ENCODE data around the gene ITPR2.
"Not testable (repeated sequence)": the region's sequence is repeated elsewhere in the genome, so short reads cannot be mapped to it uniquely, and the experiment has no call there.

The ITPR2 gene

DNA sequence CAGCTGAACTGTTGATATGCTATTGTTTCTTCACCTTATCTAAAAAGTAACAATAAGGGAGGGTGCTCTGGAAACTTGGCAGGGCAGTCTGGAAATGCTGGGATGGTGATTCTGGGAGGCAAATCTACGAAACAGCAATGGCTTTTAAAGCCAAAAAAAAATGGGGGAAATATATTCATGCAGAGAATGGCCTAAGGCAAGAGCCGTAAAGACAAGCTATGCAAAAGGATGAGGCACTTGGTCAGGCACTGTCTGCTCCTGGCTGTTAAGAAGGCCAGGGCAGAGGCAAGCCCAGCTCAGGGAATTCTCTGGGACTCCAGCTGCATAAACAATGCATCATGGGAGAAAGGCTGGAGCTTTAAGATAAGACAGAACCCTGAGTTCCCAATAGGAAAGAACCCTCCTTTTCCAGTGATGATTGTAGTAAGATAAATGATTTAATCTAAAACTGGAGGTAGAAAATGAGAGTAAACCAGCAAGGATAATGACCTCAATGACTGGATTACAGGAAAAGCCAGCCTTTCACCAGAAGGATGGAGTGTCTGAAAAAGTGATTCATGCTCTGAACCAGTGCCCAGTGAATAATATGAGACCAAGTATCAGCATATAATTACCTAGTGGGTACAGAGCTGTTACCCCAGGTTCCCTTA is 46.0 kb downstream of the ITPR2 start:
- DNase-seq (ENCODE audit: low spot score): no peak

DNA sequence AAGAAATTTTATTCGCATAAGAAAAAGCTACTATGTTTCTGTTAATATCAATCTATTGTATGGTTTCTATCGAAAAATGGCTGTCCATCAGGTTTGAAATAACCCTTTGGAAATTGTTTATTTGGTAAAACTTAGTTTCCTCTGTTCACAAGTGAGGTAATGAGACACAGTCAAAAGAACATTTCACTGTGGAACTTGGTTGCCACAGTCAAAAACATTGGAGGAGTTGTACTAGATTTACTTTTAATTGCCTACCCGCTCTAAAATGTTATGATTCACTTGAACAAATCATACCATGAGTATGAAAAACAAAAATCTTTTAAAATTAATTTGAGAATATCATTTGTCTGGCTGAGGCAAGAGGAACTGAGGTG is 46.5 kb downstream of the ITPR2 start:
- no peak for DNase-seq (ENCODE audit: low spot score)

DNA sequence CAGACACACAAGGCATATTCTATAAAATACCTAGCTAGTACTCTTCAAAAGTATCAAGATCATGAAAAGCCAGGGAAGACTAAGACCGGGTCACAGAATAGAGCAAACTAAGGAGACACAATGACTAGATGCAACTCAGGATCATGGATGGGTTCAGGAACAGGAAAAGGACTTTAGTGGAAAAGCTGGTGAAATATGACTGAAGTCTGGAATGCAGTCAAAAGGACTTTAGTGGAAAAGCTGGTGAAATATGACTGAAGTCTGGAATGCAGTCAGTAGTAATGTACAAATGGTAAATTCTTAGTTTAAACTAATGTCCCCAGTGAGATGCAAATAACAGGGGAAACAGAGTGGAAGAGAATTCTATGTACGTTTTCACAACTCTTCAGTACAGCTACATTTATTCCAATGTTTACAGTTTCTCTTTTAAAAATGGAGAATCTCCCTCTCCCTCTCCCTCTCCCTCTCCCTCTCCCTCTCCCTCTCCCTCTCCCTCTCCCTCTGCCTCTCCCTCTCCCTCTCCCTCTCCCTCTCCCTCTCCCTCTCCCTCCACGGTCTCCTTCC is 49.1 kb downstream of the ITPR2 start:
- not testable (repeated sequence) for DNase-seq (ENCODE audit: low spot score)

DNA sequence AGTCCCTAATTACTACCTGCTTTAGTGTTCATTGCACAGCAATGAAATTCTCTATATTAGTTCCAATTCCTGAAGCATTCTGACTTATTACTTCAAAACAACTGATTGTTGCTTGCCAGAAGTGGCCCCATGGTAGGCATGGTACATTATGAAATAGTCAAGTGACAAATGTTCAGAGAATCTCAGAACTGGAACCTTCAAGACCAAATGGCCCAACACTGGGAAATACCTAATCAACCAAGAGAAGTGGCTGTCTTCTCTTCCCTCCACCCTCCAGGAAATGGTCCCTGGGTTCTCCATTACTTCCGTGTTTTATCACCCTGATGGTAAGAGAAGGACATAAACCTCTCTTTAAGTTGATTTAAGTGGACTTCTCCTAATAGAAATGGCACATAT is 49.9 kb downstream of the ITPR2 start:
- DNase-seq (ENCODE audit: low spot score): no peak

DNA sequence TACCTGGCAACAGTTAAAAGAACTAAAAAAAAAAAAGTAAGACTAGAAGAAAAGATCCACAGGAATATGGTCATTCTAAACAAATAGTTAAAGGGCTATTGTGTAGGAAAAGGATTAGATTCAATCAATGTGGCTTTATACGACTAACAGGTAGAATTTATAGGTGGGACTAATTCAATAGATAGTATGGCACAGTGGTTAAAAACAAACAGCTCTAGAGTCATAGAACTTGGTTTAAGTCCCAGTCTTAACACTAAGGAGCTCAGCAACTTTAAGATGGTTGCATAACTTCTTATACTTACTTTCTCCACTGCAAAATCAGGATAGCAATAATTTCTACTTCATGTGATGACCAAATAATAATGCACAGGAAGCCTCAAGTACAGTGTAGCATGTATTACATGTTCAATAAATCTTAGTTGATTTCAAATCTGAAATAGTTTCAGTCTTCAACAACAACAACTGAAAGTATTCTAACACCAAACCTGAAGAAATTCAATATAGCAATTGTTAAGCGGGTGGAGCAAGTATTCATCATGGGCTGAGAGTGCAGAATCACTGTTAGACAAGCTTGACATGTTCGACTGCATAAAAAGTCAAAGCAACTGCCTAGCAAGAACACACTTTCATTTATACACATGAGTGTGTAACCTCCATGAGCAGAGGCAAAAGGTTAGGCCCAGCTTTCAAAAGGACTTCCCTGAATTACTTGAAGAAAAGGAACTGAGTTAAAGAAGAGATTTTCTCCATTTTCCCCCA is 50.4 kb downstream of the ITPR2 start:
- no peak for DNase-seq (ENCODE audit: low spot score)

DNA sequence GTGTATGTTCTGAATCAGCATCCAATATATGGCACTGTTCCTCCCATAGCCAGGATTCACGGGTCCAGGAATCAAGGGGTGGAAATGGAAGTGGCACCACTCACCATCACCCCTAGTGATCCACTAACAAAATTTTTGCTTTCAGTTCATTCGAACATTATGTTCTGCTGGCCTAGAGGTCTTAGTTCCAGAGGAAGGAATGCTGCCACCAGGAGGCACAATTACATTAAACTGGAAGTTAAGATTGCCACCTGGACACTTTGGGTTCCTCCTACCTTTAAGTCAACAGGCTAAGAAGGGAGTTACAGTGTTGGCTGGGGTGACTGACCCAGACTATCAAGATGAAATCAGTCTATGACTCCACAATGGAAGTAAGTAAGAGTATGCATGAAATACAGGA is 52.3 kb downstream of the ITPR2 start:
- DNase-seq (ENCODE audit: low spot score): not testable (repeated sequence)

DNA sequence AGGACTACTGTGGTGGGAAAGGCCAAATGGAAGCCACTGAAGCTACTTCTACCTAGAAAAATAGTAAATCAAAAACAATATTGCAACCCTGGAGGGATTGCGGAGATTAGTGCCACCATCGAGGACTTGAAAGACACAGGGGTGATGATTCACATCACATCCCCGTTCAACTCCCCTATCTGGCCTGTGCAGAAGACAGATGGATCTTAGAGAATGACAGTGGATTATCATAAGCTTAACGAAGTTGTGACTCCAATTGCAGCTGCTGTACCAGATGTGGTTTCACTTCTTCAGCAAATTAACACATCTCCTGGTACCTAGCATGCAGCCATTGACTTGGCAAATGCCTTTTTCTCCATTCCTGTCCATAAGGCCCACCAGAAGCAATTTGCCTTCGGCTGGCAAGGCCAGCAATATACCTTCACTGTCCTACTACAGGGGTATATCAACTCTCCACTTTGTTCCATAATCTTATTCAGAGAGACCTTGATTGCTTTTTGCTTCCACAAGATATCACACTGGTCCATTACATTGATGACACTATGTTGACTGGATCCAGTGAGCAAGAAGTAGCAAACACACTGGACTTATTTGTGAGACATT is 54.7 kb downstream of the ITPR2 start:
- DNase-seq (ENCODE audit: low spot score): not testable (repeated sequence)

DNA sequence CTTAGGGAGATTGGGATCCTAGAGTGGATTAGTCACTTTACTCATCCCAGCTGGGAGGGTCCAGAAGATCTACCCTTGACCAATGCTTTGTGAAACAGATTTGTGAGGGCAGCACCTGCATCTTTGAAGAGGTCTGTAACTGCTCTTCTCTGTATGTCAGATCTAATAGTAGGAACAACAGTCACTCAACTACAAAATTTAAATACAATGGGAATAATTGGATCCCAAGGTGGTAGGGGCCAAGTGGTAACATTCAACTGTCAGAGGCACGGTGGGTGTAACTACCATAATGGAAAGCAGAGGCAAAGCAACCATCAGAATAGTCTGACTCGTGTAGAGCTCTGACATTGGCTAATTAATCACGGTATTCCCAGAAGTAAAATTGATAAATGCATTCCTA is 55.8 kb downstream of the ITPR2 start:
- DNase-seq (ENCODE audit: low spot score): no peak

DNA sequence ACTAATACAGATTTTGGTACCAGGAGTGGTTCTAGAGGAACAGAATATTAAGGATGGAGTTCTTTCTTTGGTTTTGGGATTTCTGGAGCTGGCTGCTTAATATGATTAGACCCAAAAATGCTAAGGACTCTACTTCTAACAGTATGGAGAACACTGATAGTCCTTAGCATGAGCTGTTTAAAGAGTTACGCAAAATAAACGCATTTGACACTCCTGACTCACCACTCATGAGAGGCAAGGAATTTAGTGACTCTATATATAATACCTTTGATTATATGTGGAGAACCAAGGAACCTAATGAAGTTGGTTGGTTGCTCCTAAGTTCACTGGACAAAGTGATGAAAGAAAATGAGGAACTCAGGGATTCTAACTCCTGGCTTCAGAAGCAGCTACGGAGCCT is 57.0 kb downstream of the ITPR2 start:
- not testable (repeated sequence) for DNase-seq (ENCODE audit: low spot score)

DNA sequence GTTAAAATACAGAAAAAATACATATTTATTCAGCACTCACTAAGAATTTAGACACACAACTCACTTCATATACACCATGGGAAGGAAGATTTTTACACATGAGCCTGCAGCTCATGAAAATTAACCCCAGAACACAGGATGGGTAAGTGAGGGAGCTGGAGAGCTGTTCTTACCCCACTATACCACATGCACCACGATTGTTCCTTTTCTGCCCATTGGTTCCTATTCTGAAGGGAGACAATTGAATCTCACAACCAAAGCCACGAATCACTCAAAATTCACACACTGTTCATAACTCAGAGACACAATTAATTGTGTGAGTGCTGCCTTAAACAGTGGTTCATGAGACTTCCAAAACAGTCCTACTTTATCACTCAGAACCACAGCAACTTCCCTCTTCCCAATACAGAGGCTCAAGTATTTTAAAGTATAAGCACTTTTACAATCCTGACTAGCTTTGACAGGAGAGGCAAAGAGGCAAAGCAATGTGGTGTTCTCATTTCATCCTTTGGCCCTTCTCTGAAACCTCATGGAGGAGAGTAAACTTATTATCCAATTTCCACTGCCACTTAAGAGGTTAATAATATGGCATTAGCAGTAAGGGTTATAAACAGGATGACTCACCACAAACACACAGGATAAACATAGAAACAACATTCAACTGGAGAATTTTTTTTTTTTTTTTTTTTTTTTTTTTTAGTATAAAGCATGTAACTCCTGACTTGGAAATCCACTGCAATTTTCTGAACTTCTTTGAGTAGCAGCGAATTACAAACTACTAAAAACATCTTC is 59.5 kb downstream of the ITPR2 start:
- no peak for DNase-seq (ENCODE audit: low spot score)

DNA sequence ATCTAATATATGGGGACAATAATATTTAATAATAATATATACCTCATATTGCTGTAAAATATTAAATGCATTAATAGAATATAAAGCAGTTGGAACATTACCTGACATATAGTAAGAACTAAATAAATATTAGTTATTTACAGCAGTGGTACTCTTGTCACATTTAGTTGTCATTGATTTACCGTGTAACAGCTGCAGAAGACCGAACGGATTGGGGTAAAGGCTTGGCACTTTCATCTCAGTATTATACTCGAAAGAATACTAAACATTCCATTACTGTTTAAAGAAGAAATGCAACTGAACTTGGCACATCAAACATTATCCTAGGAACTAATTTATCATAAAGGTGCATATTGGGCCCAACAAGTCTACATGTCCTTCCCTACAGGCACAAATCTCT is 61.1 kb downstream of the ITPR2 start:
- no peak for DNase-seq (ENCODE audit: low spot score)

DNA sequence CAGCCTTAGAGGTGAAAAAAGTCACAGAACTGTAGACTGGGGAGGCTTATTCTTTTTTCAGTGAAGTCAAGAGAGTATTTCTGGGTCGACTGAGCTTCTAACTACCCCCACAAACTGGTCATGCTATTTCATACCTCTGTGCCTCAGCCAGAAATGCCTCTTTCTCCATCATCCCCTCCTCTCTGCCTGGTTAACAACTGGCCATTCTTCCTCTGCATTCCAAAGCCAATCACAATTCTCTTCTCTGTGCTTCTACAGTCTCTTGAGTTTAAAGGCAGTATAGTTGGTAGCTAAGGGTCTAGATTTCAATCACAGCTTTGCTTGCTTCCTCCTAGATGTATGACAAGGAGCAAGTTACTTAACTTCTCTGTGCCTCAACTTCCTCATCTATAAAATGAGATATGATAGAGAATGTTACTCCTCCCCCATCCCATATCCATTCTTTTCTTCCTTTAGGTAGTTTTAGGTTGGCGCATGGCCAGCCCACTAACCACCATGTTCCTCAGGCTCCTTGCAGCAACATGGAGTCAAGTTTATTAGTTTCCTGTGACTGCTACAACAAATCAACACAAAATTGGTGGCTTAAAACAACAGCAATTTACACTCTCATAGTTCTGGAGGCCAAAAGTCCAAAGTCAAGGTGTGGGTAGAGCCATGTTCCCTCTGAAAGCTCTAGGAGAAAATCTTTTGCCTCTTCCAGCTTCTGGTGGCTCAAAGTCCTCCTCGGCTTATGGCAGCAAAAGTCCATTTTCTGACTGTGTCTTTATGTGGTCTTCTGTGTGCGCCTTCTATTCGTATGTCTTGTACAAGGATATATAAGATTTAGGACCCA is 62.5 kb downstream of the ITPR2 start:
- DNase-seq (ENCODE audit: low spot score): no peak

DNA sequence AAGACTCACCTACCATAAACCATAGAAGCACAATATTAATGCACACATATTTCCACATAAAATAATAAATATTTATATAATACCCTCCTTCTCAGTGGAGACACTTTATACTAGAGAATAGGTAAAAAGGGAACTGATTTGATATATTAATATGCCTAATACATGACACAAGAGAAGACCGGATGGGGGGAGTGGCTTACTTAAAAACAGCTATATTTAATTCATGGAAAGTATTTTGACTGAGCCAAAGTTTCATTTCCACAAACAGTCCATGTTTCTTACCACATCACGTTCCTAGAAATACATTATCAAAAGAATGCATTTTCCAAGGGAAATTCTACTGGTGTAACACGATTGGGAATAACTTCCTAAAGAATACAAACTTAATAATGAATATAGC is 63.4 kb downstream of the ITPR2 start:
- no peak for DNase-seq (ENCODE audit: low spot score)

DNA sequence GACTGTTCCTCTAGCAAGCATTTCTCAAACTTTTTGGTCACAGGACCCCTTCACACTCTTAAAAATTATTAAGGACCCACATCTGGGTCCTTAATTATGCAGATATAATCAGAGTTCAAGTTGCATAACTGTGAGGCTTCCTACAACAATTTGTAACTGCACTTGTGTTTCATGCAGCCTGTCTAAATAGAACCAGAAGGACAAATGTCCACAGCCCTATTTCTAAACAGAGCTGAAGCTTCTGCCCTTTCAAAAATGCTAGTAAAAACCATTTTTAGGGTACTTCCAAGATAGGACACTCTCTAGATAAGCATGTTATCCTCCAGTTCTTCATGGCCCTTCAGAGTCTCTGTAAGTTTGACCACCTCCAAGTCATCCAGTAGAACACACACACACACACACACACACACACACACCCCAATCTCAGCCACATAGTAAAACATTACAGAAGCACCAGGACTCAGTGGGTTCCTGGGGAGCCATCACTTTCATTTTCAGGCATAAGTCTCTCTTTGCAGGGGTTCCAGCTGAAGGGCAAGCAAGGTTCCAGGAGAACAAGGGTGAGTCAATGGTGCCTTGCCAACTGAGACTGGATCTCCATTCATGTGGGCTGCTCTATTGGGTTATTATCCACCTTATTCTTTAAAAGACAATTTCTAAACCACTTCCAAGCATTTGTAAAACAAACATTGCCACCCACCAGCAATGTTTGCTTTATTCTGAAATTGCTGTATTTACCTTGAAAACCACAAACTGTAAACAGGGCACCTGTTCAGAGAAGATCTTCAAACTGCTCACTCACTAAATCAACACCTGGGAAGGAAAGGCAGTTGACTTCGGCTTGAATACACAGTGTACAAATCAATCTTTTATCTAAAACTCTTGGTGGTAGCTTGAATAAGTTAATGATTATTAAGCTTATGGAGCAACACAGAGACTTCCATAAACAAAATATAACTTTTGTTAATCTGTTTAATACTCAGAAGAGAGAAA is 64.1 kb downstream of the ITPR2 start:
- DNase-seq (ENCODE audit: low spot score): no peak

DNA sequence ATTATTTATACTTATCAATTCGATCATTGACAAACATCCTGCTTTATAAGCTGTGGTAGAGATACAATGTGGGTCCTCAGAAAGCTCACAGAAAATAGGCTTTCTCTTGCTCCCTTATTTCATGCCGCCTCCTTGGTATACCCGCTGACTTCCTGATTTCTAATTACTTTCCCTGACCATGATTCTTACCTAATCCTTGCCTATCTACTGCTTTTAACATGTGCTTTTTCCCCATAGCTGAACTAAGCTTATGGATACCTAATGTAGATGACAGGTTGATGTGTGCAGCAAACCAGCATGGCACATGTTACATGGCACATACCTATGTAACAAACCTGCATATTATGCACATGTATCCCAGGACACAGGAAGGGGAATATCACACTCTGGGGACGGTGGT is 65.1 kb downstream of the ITPR2 start:
- DNase-seq (ENCODE audit: low spot score): no peak

DNA sequence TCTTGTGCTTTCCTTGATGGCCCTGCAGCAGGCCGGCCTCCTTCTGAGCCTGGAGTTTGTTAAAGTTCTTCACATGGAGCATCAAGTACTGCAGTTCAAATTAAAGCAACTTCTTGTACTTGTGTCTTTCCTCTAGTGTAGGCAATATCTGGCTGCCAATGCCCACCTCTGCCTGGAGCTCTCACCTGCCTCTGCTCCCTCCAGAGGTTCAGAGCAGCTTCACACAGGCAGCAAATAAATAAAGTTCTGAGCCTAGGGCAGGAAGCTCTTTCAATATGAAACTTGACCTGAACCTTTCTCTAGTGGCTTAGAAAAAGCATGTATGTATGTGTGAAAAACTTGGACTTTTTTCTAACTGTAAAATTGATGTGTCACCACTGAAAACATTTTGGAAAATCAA is 65.9 kb downstream of the ITPR2 start:
- DNase-seq (ENCODE audit: low spot score): no peak

DNA sequence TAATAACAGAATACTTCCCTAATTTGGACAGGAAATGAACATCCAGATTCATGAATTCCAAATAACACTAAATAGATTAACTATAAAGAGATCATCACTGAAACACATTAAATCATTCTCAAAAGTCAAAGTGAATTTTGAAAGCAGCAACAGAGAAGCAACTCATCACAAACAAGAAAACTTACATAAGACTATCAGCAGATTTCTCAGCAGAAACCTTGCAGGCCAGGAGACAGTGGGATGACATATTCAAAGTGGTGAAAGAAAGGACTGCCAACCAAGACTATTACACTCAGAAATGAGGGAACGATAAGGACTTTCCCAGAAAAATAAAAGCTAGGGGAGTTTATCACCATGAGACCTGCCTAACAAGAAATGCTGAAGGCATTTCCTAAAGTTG is 70.8 kb downstream of the ITPR2 start:
- no peak for DNase-seq (ENCODE audit: low spot score)

DNA sequence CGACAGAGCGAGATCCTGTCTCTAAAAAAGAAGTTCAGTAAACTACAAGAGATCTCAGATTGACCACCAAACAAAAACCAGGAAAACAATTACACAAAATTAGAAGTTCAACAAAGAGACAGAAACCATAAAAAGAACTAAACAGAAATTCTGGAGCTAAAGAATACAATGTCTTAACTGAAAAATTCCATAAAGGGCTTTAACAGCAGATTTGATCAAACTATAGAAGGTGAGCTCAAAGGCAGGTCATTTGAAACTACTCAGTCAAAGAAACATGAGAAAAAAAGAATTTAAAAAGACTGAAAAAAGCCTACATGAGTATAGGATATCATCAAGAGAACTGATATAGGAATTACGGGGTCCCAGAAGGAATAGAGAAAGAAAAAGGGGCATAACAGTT is 71.2 kb downstream of the ITPR2 start:
- no peak for DNase-seq (ENCODE audit: low spot score)

DNA sequence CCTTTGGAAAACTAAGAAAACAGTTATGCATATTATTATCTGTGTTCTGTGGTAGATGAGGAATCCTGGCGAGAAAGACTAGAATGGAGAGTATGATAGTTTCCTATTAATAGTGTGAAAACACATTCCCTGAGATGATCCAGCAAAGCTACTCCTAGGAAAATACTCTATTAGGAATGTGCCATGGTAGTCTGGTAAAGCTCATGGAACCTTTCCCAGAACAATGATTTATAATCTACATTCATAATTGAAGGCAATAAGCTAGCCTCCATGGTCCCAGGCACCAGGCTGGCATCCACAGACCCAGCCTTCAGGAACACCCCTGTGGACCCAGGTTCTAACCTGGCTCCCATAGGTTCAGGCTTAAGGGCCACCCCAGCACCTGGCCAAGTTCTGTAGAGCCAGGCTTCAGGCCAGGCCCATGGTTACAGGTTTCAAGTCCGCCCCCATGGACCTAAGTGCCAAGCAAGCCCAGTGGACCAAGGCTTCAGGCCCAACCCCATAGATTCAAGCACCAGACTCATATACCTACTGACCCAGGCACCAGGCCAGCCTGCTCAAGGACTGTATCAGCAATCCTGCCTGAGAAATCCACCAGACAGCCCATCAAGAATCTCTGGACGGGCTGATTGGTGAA is 72.2 kb downstream of the ITPR2 start:
- no peak for DNase-seq (ENCODE audit: low spot score)

DNA sequence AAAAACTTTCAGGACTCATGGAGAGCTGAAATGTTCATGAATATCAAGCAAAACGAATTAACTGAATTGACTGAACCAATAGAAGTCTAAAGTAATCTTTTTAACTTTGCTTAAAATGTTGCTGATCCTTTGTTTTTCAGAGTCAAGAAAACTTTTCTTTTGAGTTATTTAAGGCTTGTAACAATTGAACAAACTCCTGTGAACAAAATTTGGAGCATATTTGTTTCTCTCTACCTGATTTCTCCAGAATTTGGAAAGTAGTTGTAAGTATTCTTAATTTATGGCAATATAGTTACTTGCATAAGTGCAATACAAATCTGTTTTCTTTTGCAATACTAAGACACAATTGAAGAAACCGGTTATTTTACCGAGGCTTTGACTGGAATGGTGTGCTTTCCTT is 77.6 kb downstream of the ITPR2 start:
- DNase-seq (ENCODE audit: low spot score): not testable (repeated sequence)

Data from Ammon's horn (tissue), 1 donor.